GM21737 (cell line): Measurements from ENCODE around the gene PTGER1.

Experiments
- ATAC-seq: cut with Tn5 transposase; IDR thresholded peaks from one replicate; pipeline ENCODE4 v1.9.1; 2021; ENCODE audit warnings: mild to moderate bottlenecking, moderate library complexity; ENCODE audit not compliant: unreplicated experiment

Gene PTGER1

GRCh38 chr19:14502334-14503092, 27.4 kb upstream of the PTGER1 start:
- ATAC-seq, result no peak

DNA sequence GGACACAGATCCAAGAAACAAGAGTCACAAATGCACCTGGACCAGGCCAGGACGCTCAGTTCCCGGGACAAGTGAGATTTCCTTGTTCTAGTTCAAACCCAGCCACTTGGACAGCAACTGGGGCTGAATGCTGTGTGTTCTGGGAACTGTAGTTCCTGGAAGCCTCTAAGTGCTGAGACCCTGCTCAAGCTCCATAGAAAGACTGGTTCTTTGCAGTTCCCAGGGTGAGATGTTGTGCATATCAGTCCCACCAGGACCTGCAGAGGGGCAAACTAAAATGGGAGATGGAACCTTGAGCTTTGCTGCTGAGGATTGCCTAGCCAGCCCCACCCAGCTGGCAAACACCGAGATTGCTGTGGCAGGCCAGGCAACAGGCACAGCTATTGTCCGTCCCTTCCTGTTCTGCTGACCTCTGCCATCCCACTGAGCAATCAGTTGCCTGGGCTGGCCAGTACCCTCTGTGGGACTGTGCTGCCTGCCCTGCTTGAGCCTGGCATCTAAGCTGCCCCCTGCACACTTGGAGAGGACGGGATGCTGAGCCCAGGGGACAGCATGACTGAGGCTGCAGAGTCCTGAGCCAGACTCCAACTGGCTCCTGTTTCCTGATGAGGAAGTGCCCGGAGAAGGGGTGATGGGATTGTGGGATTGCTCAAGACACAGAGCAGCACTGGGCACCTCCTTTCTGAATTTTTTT, 22.2 kb upstream of the PTGER1 start:
- ATAC-seq, result no peak

GRCh38 chr19:14496834-14497227, 21.7 kb upstream of the PTGER1 start:
- no peak for ATAC-seq

DNA sequence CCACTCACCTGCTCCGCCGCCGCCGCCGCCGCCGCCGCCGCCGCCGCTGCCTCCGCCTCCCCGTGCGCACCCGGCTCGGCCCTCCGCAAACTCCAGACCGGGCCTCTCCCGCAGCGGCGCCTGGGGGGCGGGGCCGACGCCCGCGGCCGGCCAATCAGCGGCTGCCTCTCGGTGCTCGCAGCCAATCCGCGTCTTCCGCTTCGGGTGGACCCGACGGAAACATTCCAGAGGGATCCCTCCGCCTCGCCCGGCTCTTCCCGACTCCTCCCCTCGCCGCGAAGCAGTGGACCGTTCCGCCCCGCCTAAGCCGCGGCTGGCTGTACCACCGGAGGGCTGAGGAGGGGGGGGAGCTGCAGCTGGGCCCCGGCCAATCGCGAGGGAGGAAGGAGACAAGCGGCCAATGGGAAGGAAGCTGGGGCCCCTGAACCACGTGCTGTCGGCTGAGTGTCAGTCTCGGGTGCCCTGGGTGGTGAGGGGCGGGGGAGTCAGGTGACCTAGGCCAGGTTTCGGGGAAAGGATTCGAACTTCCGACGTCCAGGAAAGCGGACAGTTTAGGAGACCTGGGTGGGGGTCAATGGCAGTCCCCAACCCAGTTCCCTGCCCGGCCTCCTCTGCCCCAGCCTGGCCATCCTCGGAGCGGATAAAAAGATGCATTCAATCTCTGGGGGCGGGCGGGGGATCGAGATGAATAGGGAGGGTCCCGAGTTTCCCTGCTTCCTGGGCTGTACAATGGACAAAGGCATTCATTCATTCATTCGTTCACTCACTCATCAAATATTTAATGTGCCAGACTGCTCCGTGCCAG, 21.1 kb upstream of the PTGER1 start, which contains the start of gene GIPC1:
Gene GIPC1, minus strand, starts transcription at position 99 of the 805 bp plus-strand sequence. CDS start 13,151 bp downstream, outside the sequence.
- peak; percentile 54 for ATAC-seq

- no peak for ATAC-seq
Measured at GRCh38 chr19:14495672-14496028, 20.5 kb upstream of the PTGER1 start.

DNA sequence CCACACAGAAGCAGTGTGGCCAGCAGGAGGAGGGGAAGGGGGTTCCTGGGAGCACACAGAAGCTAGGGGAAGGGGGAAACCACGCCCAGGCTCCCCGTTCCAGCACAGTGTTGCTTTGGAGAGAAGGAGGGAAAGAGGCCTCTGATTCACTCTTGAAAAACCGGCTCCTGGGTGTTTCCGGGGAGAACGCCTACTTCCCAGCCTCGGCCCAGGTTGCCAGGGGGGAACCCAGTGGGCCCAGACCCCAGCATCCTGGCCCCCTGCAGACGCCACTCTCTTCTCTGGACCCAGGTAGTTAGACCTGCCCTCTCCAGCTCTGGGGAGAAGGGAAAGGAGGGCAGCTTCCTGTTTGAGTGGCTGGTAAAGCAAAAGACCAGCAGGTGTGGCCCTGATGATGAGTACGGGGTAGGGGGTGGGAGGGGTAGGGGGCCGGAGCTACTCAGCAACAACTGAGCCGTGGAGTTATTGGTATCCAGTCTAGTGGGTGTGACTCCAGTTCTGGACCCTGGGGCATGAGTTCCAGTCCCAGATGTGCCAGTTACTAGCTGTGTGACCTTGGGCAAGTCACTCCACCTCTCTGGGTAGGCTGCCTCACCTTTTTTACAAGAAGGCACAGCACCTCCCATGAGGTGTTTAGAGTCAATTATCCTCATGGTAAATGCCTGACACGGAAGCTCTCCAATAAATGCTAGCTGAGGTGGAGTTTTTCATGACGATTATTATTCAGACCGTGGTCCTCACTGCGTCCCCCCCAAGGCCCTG, 19.9 kb upstream of the PTGER1 start:
- ATAC-seq, result no peak

- ATAC-seq, result no peak
Measured at GRCh38 chr19:14494411-14494810, 19.3 kb upstream of the PTGER1 start.

DNA sequence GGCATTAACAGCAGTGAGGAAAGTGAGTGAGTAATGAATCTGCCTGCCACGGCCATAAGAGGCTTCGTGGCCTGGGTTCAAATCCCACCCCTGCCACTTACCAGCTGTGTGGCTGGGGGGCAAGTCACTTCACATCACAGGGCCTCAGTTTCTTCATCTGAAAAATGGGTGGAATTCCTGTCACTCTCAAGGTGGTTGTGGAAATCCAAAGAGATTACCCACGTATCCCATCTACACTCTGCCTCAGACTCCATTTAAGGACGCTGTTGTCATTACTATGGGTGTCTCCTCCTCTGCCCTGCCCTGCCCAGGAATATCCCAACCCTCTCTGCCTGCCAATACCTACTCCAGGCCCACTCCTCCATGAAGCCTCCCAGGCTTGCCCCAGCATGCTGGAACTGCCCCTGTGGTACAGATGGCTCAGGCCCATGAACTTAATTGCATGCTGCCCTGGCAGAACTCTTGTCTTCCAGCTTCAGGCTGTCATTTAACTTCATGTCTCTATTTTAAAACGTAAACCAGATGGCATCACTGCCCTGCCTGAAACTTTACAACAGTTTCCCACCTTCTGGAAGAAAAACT, 17.7 kb upstream of the PTGER1 start:
- ATAC-seq, result no peak

- no peak for ATAC-seq
Measured at GRCh38 chr19:14487370-14488125, 12.4 kb upstream of the PTGER1 start.

DNA sequence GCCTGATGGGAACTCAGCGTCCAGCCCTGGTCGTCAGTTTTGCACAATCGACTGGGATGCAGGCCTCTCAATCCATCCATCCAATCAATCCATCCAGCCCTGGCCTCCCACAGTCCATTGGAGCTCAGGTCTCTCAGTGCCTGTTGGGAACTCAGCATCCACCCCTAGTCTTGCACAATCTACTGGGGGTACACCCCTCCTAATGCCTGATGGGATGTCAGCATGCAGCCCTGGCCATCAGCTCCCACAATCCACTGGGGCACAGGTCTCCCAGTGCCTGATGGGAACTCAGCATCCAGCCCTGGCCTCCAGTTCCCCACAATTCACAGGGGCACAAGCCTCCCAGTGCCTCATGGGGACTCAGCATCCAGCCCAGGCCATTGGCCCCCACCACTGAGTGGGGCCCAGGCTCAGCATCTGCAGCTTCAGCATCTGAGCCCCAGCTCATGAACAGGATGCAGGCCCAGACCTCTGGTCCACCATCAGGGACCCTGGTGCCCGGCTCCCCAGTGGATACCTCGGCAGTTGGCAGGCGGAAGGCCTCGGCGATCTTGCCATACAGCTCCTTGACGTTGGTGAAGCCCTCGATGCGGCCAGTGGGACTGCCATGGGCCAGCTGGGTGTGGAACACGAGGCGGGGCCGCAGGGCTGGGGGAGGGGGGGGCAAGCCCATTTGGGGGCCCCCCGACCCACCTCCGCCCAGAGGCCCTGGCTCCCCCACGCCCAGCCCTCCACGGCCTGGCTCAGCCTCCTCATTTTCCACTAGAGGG, 7.2 kb upstream of the PTGER1 start:
- ATAC-seq, result no peak

DNA sequence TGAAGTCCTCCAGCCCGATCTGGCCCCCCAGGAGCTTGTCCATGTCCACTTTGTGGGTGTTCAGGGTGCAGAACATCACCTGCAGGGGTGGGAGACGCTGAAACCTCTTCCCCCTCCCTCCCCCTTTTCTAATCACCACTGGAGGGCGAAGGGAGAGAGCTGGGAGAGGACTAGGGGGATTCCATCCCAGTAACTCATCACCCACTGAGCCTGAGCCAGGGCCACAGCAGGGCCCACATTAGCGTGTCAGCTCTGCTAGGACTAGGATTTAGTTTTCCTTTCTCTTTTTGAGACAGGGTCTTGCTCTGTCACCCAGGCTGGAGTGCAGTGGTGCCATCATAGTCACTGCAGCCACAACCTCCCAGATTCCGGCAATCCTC, 5.5 kb upstream of the PTGER1 start:
- ATAC-seq, result no peak

DNA sequence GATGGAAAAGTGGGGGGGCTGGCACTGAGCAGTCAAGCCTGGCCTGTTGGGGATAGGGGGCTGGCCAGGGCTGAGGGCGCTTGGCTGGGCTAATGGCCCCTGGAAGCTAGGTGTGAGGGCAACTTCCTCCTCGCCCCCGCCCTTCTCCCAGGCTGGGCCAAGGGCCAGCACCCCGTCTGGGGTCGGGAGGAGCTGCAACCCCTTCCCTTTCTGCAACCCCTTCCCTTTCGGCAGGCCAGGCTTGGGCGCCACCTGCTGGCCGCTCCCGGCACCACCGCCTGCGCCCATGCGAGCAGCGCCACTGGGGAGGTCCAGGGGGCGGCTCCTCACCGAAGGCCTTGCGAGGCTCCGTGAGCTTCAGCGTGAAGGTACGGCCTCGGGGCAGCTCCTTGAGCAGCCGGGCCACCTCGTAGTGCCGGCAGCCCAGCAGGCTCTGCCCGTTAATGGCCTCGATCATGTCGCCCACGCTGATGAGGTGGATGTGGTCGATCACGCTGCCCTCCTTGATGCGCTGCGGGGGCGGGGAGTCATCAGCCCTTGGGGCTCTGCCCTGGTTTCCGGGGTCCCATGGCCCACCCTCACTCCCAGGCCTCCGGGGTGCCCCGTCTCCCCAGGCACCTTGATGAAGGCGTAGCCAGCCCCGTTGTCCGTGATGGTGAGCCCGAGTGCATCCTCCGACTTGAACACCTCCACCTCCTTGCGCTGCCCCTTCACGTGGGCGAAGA, 5.0 kb upstream of the PTGER1 start:
- ATAC-seq, result no peak

GRCh38 chr19:14479309-14479974, 4.3 kb upstream of the PTGER1 start:
- ATAC-seq, result no peak

DNA sequence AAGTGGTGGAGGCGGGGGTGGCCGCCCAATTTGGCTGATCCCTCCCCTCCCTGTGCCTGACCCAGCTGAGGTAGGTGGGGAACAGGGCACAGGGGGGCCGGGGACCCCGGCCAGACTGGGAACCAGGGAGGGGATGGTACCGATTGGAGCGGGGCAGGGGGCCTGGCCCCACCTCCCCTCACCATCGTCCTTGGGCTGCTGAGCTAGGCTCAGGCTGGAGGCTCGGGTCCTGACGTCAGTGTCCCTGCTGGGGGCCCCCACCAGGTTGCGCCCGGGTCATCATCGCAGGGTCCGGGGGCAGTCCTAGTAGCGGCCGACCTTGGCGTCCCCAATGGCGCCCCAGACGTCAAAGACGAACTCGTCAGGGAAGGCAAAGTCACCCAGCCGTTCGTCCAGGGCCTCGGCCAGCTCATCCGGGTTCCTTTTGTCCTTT, 3.0 kb upstream of the PTGER1 start:
- no peak for ATAC-seq

GRCh38 chr19:14477418-14478112, 2.4 kb upstream of the PTGER1 start:
- no peak for ATAC-seq

DNA sequence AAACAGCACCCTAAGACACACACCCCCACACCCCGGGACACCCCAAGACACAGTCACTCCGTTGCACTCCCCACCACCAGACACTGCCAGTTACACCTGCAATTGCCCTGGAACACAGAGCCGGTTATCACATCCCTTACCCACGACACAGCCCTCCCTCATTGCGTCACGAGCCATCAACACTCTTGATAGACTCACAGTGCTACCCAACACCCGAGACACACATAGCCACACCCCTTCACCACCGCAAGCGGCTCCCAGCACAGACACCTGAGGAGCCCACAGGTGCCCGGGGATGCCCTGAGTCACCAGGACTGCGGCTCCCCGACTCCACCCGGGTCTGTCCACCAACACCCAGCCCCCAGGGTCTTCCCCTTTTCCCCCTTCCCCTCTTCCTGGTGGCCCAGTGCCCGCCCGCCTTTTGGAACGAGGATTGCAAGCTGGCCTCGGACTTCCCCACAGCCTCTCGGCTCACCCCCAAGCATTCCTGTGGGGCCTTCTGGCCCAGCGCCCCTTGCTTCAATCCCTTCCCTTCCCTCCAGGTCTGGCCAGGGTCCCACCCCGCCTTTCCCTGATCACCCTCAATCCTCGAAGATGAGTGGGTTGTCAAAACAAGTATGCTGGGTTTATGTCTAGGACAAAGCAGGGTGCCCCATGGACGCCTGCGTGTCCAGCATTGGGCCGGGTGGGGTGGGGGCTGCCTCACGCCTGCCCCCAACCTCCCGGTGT, 1.7 kb upstream of the PTGER1 start:
- no peak for ATAC-seq

DNA sequence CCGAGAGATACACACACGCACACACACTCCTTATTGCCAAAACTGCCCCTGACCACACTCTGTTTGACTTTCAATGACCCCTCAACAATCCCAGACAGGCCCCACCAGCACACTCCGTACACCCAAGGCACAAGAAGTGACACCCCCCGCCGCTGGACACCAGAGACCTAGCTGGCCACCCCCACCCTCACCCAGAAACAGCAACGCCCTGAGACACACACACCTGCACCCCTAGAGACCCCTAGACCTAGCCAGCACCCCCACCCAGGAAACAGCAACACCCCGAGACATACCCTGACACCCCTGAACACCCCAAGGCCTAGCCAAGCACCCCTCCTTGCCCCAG, 1.1 kb upstream of the PTGER1 start:
- no peak for ATAC-seq
